HepG2 (cell line): ENCODE results near the gene PRR14. TPM values are rescaled to one million over a fixed set of nuclear protein-coding genes. Genes with fewer than 3 reads are reported as not detected.
A peak's percentile ranks its signal among the peaks of the same experiment; 100 is the strongest.

ENCODE experiments used
- ATF7 ChIP-seq, 2 experiments: fragments of 450-650 bp in 1 of 2; sonication (generic) in 1 of 2; formaldehyde crosslinking in 1 of 2; IDR thresholded peaks; 2 replicates each; pipeline versions ENCODE4 v1.4.0 to v1.6.1; 2016 to 2020; ENCODE audit warnings: antibody characterized with exemption in 1 of 2, mild to moderate bottlenecking in 1 of 2, missing genetic modification reagents in 1 of 2
- CBFB ChIP-seq: sonication (generic); formaldehyde crosslinking; IDR thresholded peaks from 2 replicates; pipeline ENCODE4 v1.4.0; 2020; ENCODE audit warnings: missing genetic modification reagents
- KDM3A ChIP-seq: IDR thresholded peaks from 2 replicates; pipeline ENCODE4 v1.6.1; 2018; ENCODE audit warnings: low read depth, missing compliant biosample characterization
- MTF1 ChIP-seq: sonication (generic); formaldehyde crosslinking; IDR thresholded peaks from 2 replicates; pipeline ENCODE4 v1.5.0; 2020; ENCODE audit warnings: missing genetic modification reagents
- PRDM4 ChIP-seq: sonication (generic); formaldehyde crosslinking; IDR thresholded peaks from 2 replicates; pipeline ENCODE4 v1.9.0; 2021; ENCODE audit warnings: missing genetic modification reagents, borderline replicate concordance
- PREB ChIP-seq: sonication (generic); formaldehyde crosslinking; IDR thresholded peaks from 2 replicates; pipeline ENCODE4 v1.4.0; 2020; ENCODE audit warnings: missing genetic modification reagents
- RAD21 ChIP-seq: fragments of 450-650 bp; formaldehyde crosslinking; IDR thresholded peaks from 2 replicates; pipeline ENCODE4 v1.5.0; 2020; ENCODE audit warnings: mild to moderate bottlenecking
- RFXANK ChIP-seq: IDR thresholded peaks from 2 replicates; pipeline ENCODE4 v1.6.1; 2016
- SALL1 ChIP-seq: sonication (generic); formaldehyde crosslinking; IDR thresholded peaks from 2 replicates; pipeline ENCODE4 v1.8.0; 2022; ENCODE audit warnings: mild to moderate bottlenecking, missing genetic modification reagents
- SYNCRIP ChIP-seq: fragments of 200-400 bp; formaldehyde crosslinking; IDR thresholded peaks from 2 replicates; pipeline ENCODE4 v1.6.1; 2018; ENCODE audit warnings: mild to moderate bottlenecking, low read depth, low read length; ENCODE audit not compliant: insufficient read depth
- XRCC5 ChIP-seq: fragments of 200-400 bp; formaldehyde crosslinking; optimal IDR thresholded peaks from 2 replicates; pipeline ENCODE3; 2017; ENCODE audit warnings: mild to moderate bottlenecking, low read length
- ZNF205 ChIP-seq: IDR thresholded peaks from 2 replicates; pipeline ENCODE4 v1.6.1; 2018; ENCODE audit warnings: missing biosample characterization, missing genetic modification reagents
- ZNF350 ChIP-seq: sonication (generic); formaldehyde crosslinking; IDR thresholded peaks from 2 replicates; pipeline ENCODE4 v1.4.0; 2020; ENCODE audit warnings: mild to moderate bottlenecking, low read depth, missing genetic modification reagents, borderline replicate concordance
- ZNF597 ChIP-seq: sonication (generic); formaldehyde crosslinking; IDR thresholded peaks from 2 replicates; pipeline ENCODE4 v1.5.0; 2020; ENCODE audit warnings: missing genetic modification reagents
- ZNF773 ChIP-seq: sonication (generic); formaldehyde crosslinking; IDR thresholded peaks from 2 replicates; pipeline ENCODE4 v1.4.0; 2020; ENCODE audit warnings: missing genetic modification reagents, borderline replicate concordance
- polyA plus RNA-seq, 8 experiments: library from polyadenylated mRNA; depleted of rRNA in 3 of 8; stranded (reverse) in 7 of 8; unstranded in 1 of 8; fragments of >200 nt; fragmentation: Illumina TruSeq in 4 of 8; extraction: Trizol in 4 of 8; gene quantifications; 2 replicates each; pipeline versions ENCODE4 v1.2.1 to v1.2.3, GENCODE V29; 2011 to 2016; ENCODE audit warnings: low read depth in 4 of 8, missing spikeins in 1 of 8, mixed read lengths in 1 of 8; ENCODE audit not compliant: insufficient read depth in 1 of 8
- total RNA-seq, 5 experiments: library from RNA; depleted of rRNA; stranded (reverse); fragments of >200 nt; fragmentation: Illumina TruSeq; extraction: Trizol; gene quantifications; 2 replicates each; pipeline ENCODE4 v1.2.3, GENCODE V29; 2016; ENCODE audit warnings: low read depth in 1 of 5
- TF ChIP-seq, protein P1 (sequence below): sonication (generic); formaldehyde crosslinking; IDR thresholded peaks from 2 replicates; pipeline ENCODE4 v1.4.0; 2020; ENCODE audit warnings: mild to moderate bottlenecking, missing genetic modification reagents
- TF ChIP-seq, protein P2 (sequence below), 2 experiments: IDR thresholded peaks; 2 replicates each; pipeline ENCODE4 v1.6.1; 2011 to 2012; ENCODE audit warnings: low read length in 2 of 2, borderline replicate concordance in 1 of 2, low read depth in 1 of 2, mild to moderate bottlenecking in 1 of 2, moderate library complexity in 1 of 2

The PRR14 gene
- total and polyA plus RNA-seq, 2 of the 13 experiments (the other 11 are each of a cell fraction or from before 2014, with no cell fraction given): 8.4 to 11.0 TPM

DNA sequence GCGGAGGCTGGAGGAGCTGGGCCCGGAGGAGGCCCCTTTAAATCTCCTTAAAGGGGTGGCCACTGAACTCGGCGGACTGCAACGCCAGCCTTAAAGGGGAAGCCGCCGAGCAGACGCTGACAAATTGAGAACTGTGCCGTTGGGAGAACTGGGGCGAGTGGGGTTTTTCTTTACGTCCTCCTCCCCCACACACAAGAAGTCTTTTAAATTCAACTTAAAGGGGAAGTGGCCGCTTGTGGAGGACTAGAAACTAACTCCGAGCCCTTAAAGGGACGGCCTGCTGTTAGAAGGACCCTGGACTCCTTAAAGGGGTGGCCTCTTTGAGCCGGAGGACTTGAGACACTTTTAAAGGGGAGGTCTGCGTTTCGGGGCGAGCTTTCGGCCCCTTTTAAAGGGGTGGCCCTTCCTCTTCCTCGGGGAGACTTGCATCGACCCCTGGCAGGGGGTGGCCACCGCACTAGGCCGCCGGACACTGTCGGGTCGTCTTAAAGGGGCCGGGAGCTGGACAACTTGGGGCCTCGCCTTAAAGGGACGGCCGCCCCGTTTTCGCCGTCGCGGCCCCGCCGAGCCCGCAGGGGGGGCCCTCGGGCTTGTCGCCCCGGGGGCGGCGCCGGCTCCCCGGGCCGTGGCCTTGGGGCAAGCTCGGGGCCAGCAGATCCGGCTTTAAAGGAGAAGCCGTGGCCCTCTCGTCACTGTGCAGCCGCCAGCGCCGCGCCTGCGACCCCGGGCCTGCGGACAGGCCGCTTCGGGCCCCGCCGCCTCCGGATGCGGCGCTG, 8.2 kb downstream of the PRR14 start (continued):
- TF ChIP-seq PRDM4 (CRISPR knock-in tag) (0 out of 2 replicates have a peak, but pooled peaks have one; percentile 8), ZNF205 (CRISPR knock-in tag) (no peak; the same call in 1 of the 2 replicates), ATF7 (IDR thresholded peaks at IDR 0.05) (no peak), ATF7 (CRISPR knock-in tag; IDR thresholded peaks at IDR 0.05) (no peak; the same call in 1 of the 2 replicates), RFXANK (CRISPR knock-in tag) (no peak; the same call in 1 of the 2 replicates), KDM3A (CRISPR knock-in tag) (no peak), XRCC5 (peak; percentile 33), ZNF597 (CRISPR knock-in tag) (no peak), MTF1 (CRISPR knock-in tag) (no peak), ZNF350 (no peak), SYNCRIP (no peak), SALL1 (CRISPR knock-in tag) (peak; percentile 17; the same call in 1 of the 2 replicates), PREB (CRISPR knock-in tag) (no peak), ZNF773 (CRISPR knock-in tag) (no peak), CBFB (CRISPR knock-in tag) (no peak), RAD21 (peak; percentile 54; the same call in 1 of the 2 replicates)
- TF ChIP-seq, protein P1, sequence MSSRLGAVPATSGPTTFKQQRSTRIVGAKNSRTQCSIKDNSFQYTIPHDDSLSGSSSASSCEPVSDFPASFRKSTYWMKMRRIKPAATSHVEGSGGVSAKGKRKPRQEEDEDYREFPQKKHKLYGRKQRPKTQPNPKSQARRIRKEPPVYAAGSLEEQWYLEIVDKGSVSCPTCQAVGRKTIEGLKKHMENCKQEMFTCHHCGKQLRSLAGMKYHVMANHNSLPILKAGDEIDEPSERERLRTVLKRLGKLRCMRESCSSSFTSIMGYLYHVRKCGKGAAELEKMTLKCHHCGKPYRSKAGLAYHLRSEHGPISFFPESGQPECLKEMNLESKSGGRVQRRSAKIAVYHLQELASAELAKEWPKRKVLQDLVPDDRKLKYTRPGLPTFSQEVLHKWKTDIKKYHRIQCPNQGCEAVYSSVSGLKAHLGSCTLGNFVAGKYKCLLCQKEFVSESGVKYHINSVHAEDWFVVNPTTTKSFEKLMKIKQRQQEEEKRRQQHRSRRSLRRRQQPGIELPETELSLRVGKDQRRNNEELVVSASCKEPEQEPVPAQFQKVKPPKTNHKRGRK (CRISPR knock-in tag): no peak
- TF ChIP-seq, protein P2, sequence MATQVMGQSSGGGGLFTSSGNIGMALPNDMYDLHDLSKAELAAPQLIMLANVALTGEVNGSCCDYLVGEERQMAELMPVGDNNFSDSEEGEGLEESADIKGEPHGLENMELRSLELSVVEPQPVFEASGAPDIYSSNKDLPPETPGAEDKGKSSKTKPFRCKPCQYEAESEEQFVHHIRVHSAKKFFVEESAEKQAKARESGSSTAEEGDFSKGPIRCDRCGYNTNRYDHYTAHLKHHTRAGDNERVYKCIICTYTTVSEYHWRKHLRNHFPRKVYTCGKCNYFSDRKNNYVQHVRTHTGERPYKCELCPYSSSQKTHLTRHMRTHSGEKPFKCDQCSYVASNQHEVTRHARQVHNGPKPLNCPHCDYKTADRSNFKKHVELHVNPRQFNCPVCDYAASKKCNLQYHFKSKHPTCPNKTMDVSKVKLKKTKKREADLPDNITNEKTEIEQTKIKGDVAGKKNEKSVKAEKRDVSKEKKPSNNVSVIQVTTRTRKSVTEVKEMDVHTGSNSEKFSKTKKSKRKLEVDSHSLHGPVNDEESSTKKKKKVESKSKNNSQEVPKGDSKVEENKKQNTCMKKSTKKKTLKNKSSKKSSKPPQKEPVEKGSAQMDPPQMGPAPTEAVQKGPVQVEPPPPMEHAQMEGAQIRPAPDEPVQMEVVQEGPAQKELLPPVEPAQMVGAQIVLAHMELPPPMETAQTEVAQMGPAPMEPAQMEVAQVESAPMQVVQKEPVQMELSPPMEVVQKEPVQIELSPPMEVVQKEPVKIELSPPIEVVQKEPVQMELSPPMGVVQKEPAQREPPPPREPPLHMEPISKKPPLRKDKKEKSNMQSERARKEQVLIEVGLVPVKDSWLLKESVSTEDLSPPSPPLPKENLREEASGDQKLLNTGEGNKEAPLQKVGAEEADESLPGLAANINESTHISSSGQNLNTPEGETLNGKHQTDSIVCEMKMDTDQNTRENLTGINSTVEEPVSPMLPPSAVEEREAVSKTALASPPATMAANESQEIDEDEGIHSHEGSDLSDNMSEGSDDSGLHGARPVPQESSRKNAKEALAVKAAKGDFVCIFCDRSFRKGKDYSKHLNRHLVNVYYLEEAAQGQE (IDR thresholded peaks at IDR 0.05; ENCODE audit: borderline replicate concordance in 1 of 2, low read depth in 1 of 2, low read length in 2 of 2): 0 out of 4 replicates have a peak, but pooled peaks of 1 of the 2 experiments have one; percentile 8
